ENCODE data around the gene OBP2B.

Gene OBP2B

GRCh38 chr9:133202688-133203453 is 6.2 kb downstream of the OBP2B start:
- no peak for DNase-seq (ENCODE audit: low read depth)
- H3K4me3 ChIP-seq (ENCODE audit: low read length) = no peak overlapping the region
- TF ChIP-seq CTCF (IDR thresholded peaks at IDR 0.05; ENCODE audit: insufficient read depth, low read depth, low read length, missing control alignments) = no peak

- no peak for TF ChIP-seq CTCF (IDR thresholded peaks at IDR 0.05; ENCODE audit: insufficient read depth, low read depth, low read length, missing control alignments)
- no peak for DNase-seq (ENCODE audit: low read depth)
- no peak overlapping the region for H3K4me3 ChIP-seq (ENCODE audit: low read length)
Observed at GRCh38 chr9:133202145-133202513, 6.9 kb downstream of the OBP2B start.

- TF ChIP-seq CTCF (IDR thresholded peaks at IDR 0.05; ENCODE audit: insufficient read depth, low read depth, low read length, missing control alignments) = no peak
- no peak overlapping the region for H3K4me3 ChIP-seq (ENCODE audit: low read length)
- no peak for DNase-seq (ENCODE audit: low read depth)
Observed at GRCh38 chr9:133201424-133202144, 7.5 kb downstream of the OBP2B start.

GRCh38 chr9:133200631-133201030 is 8.4 kb downstream of the OBP2B start:
- H3K4me3 ChIP-seq (ENCODE audit: low read length) = no peak overlapping the region
- DNase-seq (ENCODE audit: low read depth) = no peak
- TF ChIP-seq CTCF (IDR thresholded peaks at IDR 0.05; ENCODE audit: insufficient read depth, low read depth, low read length, missing control alignments) = no peak

- no peak for DNase-seq (ENCODE audit: low read depth)
- TF ChIP-seq CTCF (IDR thresholded peaks at IDR 0.05; ENCODE audit: insufficient read depth, low read depth, low read length, missing control alignments) = peak; percentile 14
- H3K4me3 ChIP-seq (ENCODE audit: low read length) = peak overlapping the region; percentile 14
Observed at GRCh38 chr9:133199648-133200321, 9.3 kb downstream of the OBP2B start.

- no peak for DNase-seq (ENCODE audit: low read depth)
- no peak for TF ChIP-seq CTCF (IDR thresholded peaks at IDR 0.05; ENCODE audit: insufficient read depth, low read depth, low read length, missing control alignments)
- H3K4me3 ChIP-seq (ENCODE audit: low read length) = no peak overlapping the region
Observed at GRCh38 chr9:133195029-133195428, 14.0 kb downstream of the OBP2B start.
